NCI-H1105 (cell line): ENCODE results near the gene SCG2.

ENCODE experiments used
- DNase-seq: peaks from one replicate; lab custom pipeline; 2025; lab: John Stamatoyannopoulos, UW

SCG2 gene

DNA sequence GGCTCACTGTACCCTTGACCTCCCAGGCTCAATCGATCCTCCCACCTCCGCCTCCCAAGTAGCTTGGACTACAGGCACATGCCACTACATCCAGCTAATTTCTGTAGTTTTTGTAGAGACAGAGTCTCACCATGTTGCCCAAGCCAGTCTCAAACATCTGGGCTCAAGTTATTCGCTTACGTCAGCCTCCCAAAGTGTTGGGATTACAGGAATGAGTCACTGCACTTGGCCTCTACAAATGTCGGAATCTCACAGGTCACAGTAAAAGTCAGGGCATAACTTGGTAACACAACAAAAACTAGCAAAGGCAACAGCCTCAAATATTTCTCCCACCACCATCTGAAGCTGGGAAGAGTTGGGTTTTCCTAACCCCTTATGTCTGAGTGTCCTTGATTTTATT lies 25.3 kb downstream of the SCG2 start:
- no peak for DNase-seq

DNA sequence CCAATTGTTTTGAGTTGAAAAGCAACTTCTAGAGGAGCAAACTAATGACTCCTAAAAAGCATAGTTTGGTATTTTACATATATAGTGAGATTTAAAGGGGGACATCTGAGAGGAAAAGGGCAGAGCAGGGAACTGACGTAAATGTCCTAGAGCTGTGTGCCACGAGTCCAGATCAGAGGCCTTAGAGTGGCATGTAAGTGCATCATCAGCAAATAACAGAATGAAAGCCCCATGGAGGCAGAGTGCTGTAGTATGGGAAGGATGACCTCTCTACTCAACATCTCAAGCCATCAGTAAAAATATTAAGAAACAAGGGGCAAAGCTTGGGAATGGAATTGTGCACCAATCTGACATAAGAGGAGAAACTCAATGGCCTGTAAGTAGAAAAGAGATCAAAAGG lies 31.4 kb downstream of the SCG2 start:
- no peak for DNase-seq

DNA sequence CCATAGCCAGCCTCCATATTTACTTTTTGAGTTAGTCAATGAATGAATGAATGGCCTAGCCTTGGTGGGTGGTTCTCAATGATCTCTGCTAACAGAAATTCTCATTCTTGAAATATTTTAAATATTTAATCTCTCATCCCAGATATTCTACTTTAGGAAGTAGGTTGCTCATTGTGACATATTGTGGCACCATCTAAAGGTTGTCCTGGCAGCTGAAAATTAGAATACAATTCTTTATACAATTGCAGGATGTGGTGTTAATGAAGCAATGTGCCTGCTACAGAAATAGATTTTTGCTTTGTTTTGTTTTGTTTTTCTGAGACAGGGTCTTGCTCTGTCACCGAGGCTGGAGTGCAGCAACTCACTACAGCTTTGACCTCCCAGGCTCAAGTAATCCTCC lies 35.8 kb downstream of the SCG2 start:
- DNase-seq: no peak

DNA sequence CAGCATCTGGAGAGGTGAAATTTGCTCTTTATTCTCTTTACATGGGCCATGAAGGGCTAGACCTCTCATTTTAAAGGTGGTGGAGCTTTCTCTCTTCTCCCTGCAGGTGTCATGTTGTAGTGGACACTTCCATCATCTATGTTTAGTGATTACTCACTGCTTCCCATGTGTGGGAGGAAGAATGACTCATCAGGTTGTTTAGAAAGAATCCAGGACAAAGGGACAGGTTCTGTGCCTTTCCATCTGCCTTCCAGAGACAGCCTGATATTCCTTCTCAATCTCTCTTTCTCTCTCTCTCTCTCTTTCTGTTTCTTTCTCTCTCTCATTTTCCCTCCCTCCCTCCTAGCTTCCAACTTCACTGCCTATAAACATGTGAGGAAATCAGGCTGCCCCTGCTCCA lies 38.7 kb downstream of the SCG2 start:
- DNase-seq: no peak

DNA sequence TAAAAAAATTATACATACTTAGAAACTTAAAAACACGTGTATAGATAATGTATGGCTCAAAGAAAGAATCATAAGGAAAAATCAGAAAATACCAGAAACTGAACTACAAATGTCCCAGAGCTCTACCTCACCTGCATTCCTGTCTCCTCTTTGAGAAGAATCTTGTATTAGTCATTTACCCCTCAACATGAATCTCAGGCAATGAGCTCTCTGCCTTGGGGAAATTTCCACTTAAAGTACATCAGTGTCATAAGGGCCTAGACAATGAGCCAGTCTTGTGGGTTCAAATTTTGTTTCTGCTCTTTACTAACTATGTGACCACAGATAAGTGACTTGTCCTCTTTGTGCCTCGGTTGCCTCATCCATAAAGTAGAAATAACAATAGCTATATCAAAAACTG lies 40.1 kb downstream of the SCG2 start:
- no peak for DNase-seq

DNA sequence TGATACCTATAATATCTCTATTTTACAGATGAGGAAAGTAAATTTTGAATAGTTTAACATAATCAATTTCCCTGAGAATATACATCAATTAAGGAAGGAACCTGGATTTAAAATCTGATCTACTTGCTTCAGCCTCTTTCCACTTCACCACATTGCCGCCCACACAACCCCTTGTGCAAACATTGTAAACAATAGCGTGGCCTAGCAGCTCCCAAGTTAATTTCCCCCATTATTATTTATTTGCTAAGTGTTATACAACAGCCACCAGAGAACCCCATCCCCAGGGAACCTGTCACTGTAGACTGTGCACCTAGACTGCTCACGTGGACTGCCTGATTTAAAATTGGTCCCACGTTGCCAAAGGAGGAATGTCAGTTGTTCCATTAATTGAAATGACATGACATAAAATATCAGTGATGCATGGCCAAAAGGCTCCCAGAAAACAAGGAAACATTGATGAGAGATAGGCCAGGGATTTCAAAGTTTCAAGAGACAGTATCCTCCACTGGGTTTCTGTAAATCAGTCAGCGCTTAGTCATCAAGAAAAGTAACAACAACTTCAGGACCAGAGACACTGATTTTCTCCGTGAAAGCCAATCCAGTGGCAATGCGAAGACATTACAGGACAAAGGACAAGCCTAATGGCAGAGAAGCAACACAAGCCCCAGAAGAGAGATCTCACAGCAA lies 41.3 kb downstream of the SCG2 start:
- peak; percentile 83 for DNase-seq

DNA sequence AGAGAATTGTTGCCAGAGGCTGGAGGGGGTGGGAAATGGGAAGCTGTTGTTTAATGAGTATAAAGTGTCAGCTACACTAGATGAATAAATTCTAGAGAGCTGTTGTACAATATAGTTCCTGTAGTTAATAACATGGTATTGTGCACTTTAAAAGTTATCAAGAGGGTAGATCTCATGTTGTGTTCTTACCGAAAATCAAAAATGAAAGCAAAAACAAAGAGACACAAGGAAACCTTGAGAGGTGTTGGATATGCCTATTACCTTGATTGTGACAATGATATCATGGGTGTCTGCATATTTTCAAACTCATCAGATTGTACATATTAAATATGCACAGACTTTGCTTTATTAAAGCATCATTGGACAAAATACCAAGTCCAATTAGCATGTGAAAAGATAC lies 43.2 kb downstream of the SCG2 start:
- no peak for DNase-seq

DNA sequence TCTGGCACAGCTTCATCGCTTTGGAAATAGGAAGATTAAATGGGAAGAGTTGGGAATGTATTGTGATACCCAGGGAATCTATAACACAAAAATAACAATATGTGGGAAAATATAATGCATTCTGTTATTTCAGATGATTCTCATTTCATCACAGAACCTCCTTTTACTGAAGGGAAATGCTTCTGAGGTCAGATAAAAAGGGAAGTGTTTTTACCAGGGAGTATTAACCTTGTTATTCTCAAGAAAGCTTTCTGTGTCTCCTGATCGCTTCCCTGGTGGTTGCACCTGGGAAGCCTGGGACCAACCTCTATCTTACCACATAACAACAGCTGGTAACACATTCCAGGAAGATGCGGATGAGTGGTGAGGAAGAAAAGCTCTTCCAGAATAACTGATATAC lies 47.2 kb downstream of the SCG2 start:
- DNase-seq: no peak

DNA sequence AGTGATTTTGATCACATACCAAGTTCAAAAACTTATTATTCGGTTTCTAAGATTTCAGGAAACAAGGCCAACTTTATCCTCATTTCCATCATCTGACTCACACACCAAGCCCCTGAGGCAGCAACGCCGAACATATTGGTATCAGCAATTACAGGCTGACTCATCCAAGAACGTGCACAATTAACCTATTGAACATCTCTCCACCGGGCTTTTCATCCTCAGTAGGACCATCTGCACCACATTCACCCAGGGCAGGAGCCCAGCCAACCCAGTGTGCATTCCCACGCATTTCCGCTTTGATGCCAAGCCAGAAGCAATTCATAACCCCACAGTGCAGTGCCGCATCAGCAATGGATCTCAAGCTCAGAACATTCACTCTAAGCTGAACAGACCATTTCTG lies 52.9 kb downstream of the SCG2 start:
- DNase-seq: no peak

DNA sequence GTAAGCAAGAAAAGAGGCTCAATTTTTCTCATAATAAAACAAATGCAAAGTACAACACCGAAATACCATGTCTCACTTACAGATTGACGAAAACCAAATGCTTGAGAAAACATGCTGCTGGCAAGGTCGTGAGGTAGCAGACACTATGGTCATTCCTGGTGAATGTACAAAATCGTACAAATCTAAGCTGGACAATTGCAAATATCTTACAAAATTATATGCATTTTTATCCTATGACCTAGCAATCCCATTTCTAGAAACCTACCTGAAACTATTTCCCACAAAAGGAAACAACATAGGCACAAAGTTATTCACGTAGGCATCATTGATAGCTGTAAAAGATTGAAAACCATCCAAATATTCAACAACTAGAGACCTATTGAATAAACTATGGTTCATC lies 54.0 kb downstream of the SCG2 start:
- DNase-seq: no peak
